Upper lobe of left lung (tissue), 4 donors: ENCODE data around the gene NOXRED1.

Experiments used
- EP300 ChIP-seq, 4 donors: sonication (generic); formaldehyde crosslinking; IDR thresholded peaks; one replicate each; pipeline ENCODE4 v1.5.1; 2017; ENCODE audit warnings: antibody characterized with exemption in 4 of 4, control low read depth in 2 of 4
- POLR2A ChIP-seq, 4 donors: fragments of 450-650 bp; IDR thresholded peaks; one replicate each; pipeline ENCODE4 v1.5.1; 2016 to 2017; ENCODE audit warnings: antibody characterized with exemption in 4 of 4, mild to moderate bottlenecking in 2 of 4
- POLR2AphosphoS5 ChIP-seq, 2 donors: sonication (generic); formaldehyde crosslinking; IDR thresholded peaks; one replicate each; pipeline ENCODE4 v1.5.1; 2017; ENCODE audit warnings: antibody characterized with exemption in 2 of 2
- TF ChIP-seq, protein P1 (sequence below), 6 experiments: fragments of 450-650 bp in 4 of 6; fragments of 200-600 bp in 2 of 6; sonication (generic) in 2 of 6; IDR thresholded peaks; one replicate each; pipeline ENCODE4 v1.5.1; 2016 to 2019; ENCODE audit warnings: antibody characterized with exemption in 6 of 6

DNA sequence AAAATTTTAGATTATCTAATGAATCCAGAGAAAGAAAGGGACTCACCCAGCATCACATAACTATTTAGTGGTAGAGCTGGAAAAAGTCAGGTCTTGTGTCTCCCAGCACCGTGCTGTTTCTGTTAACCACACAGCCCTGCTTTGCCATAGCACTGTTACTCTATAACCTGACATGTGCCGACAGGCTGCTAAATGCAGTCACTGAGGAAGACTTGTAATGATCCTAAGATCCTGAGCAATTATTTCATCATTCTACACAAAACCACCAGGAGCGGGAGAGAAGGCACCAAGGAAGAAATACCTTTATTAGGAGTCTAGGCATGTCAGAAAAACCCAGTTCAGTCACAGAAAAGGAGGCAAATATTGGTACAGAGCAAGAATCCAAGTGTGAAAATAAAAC lies 3.1 kb upstream of the NOXRED1 start:
- TF ChIP-seq, protein P1, sequence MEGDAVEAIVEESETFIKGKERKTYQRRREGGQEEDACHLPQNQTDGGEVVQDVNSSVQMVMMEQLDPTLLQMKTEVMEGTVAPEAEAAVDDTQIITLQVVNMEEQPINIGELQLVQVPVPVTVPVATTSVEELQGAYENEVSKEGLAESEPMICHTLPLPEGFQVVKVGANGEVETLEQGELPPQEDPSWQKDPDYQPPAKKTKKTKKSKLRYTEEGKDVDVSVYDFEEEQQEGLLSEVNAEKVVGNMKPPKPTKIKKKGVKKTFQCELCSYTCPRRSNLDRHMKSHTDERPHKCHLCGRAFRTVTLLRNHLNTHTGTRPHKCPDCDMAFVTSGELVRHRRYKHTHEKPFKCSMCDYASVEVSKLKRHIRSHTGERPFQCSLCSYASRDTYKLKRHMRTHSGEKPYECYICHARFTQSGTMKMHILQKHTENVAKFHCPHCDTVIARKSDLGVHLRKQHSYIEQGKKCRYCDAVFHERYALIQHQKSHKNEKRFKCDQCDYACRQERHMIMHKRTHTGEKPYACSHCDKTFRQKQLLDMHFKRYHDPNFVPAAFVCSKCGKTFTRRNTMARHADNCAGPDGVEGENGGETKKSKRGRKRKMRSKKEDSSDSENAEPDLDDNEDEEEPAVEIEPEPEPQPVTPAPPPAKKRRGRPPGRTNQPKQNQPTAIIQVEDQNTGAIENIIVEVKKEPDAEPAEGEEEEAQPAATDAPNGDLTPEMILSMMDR (IDR thresholded peaks at IDR 0.05), result no peak
- TF ChIP-seq POLR2A (IDR thresholded peaks at IDR 0.05) (no peak), POLR2AphosphoS5 (IDR thresholded peaks at IDR 0.05) (no peak), EP300 (IDR thresholded peaks at IDR 0.05) (no peak)
